Activated T-cell treated with anti-CD3 and anti-CD28 coated beads for 4 hours (primary cell): ENCODE measurements around the gene PARD6G.

Source experiments
- DNase-seq: peaks from one replicate; pipeline ENCODE4 v3.0.0-alpha.2; 2020

Gene PARD6G

GRCh38 chr18:80187956-80188642 lies 59.2 kb downstream of the PARD6G start:
- DNase-seq = no peak

GRCh38 chr18:80185545-80185944 lies 61.8 kb downstream of the PARD6G start:
- no peak for DNase-seq

- DNase-seq = no peak
Measured at GRCh38 chr18:80184243-80184772, 63.0 kb downstream of the PARD6G start.

- DNase-seq = no peak
Measured at GRCh38 chr18:80183273-80184050, 63.9 kb downstream of the PARD6G start.

- DNase-seq = no peak
Measured at GRCh38 chr18:80182855-80183254, 64.5 kb downstream of the PARD6G start.

GRCh38 chr18:80181642-80182461 lies 65.5 kb downstream of the PARD6G start:
- no peak for DNase-seq

- no peak for DNase-seq
Measured at GRCh38 chr18:80180778-80181564, 66.3 kb downstream of the PARD6G start.

- DNase-seq = no peak
Measured at GRCh38 chr18:80179857-80180558, 67.3 kb downstream of the PARD6G start.

GRCh38 chr18:80178935-80179818 lies 68.1 kb downstream of the PARD6G start:
- DNase-seq = no peak

GRCh38 chr18:80177128-80177527 lies 70.2 kb downstream of the PARD6G start:
- DNase-seq = no peak

GRCh38 chr18:80176334-80177073 lies 70.8 kb downstream of the PARD6G start:
- DNase-seq = no peak

GRCh38 chr18:80175451-80176204 lies 71.7 kb downstream of the PARD6G start:
- DNase-seq = no peak

GRCh38 chr18:80173060-80173459 lies 74.3 kb downstream of the PARD6G start:
- DNase-seq = no peak

- no peak for DNase-seq
Measured at GRCh38 chr18:80172056-80172455, 75.3 kb downstream of the PARD6G start.

GRCh38 chr18:80171054-80171872 lies 76.1 kb downstream of the PARD6G start:
- no peak for DNase-seq

GRCh38 chr18:80170395-80171053 lies 76.8 kb downstream of the PARD6G start:
- DNase-seq = no peak

GRCh38 chr18:80169607-80170006 lies 77.7 kb downstream of the PARD6G start:
- no peak for DNase-seq

- DNase-seq = no peak
Measured at GRCh38 chr18:80168982-80169381, 78.3 kb downstream of the PARD6G start.
